GM21528 (cell line): ENCODE results near the gene RPTOR.

Experiments used
- ATAC-seq: cut with Tn5 transposase; IDR thresholded peaks from one replicate; pipeline ENCODE4 v1.9.1; 2021; ENCODE audit warnings: mild to moderate bottlenecking, moderate library complexity; ENCODE audit not compliant: unreplicated experiment, low FRiP score

RPTOR gene

GRCh38 chr17:80835816-80836657 is 291.4 kb downstream of the RPTOR start:
- no peak for ATAC-seq

- ATAC-seq: no peak
Measured at GRCh38 chr17:80836658-80836965, 292.0 kb downstream of the RPTOR start.

GRCh38 chr17:80836971-80837481 is 292.4 kb downstream of the RPTOR start:
- ATAC-seq: no peak

GRCh38 chr17:80837711-80838110 is 293.1 kb downstream of the RPTOR start:
- no peak for ATAC-seq

GRCh38 chr17:80838311-80839025 is 293.8 kb downstream of the RPTOR start:
- ATAC-seq: no peak

- no peak for ATAC-seq
Measured at GRCh38 chr17:80839026-80839345, 294.3 kb downstream of the RPTOR start.

- ATAC-seq: no peak
Measured at GRCh38 chr17:80839511-80839941, 294.9 kb downstream of the RPTOR start.

- ATAC-seq: no peak
Measured at GRCh38 chr17:80839970-80840369, 295.3 kb downstream of the RPTOR start.

- ATAC-seq: no peak
Measured at GRCh38 chr17:80842456-80843013, 297.9 kb downstream of the RPTOR start.

- ATAC-seq: no peak
Measured at GRCh38 chr17:80843741-80844156, 299.1 kb downstream of the RPTOR start.

- no peak for ATAC-seq
Measured at GRCh38 chr17:80844418-80844990, 299.9 kb downstream of the RPTOR start.

- ATAC-seq: no peak
Measured at GRCh38 chr17:80845069-80845862, 300.6 kb downstream of the RPTOR start.

- ATAC-seq: no peak
Measured at GRCh38 chr17:80845863-80846671, 301.4 kb downstream of the RPTOR start.

- ATAC-seq: no peak
Measured at GRCh38 chr17:80846932-80847331, 302.3 kb downstream of the RPTOR start.

- no peak for ATAC-seq
Measured at GRCh38 chr17:80847496-80848230, 303.0 kb downstream of the RPTOR start.

GRCh38 chr17:80848449-80849102 is 303.9 kb downstream of the RPTOR start:
- ATAC-seq: no peak

- no peak for ATAC-seq
Measured at GRCh38 chr17:80849119-80849518, 304.5 kb downstream of the RPTOR start.

- no peak for ATAC-seq
Measured at GRCh38 chr17:80850109-80850508, 305.5 kb downstream of the RPTOR start.
